ENCODE measurements around the gene ZNF445. TPM values are rescaled to one million over a fixed set of nuclear protein-coding genes. Genes with fewer than 3 reads are reported as not detected.

Gene ZNF445
- 10 to 100 TPM; 30.0 to 31.5 TPM for total RNA-seq
- polyA plus RNA-seq = 1 to 10 TPM in 1 of 2 donors, under 1 TPM in 1; 0.57 to 3.8 TPM

- Mint-ChIP-seq H3K36me3 (peaks cover 0 to 4% of the 10 kb centered on the region in 2 donors), H3K4me1 (peaks cover 17 to 50% (median 32%) of the 10 kb centered on the region in 4 donors), H3K27ac (peak within 1 kb of the TSS; percentile 79 to 96 (median 90)), H3K27me3 (no peaks in the 10 kb centered on the region), H3K4me3 (peak within 1 kb of the TSS; percentile 93 to 98 (median 94)), H3K9me3 (peaks cover 0 to 2% (median 0%) of the 10 kb centered on the region in 8 donors)
- Histone ChIP-seq H3K36me3 (ENCODE audit: insufficient read depth, low read length) (no peaks in the 10 kb centered on the region), H3K27me3 (ENCODE audit: insufficient read depth, low read length) (no peaks in the 10 kb centered on the region), H3K27ac (ENCODE audit: low read depth, low read length) (peak within 1 kb of the TSS; percentile 42), H3K9me3 (ENCODE audit: control insufficient read depth in 1 of 2, low read length in 2 of 2) (no peaks in the 10 kb centered on the region), H3K4me1 (ENCODE audit: insufficient read depth, low read length) (peaks cover 28% of the 10 kb centered on the region), H3K4me3 (ENCODE audit: low read length in 2 of 2) (peak within 1 kb of the TSS; percentile 44 to 68)
- intact Hi-C loops (cut with micrococcal nuclease) = loop anchor here (1.0 kb wide), 5 partner anchors 33 to 284 kb away; partner anchors contain the start of genes KIAA1143, KIF15, TCAIM and ZNF501
- ChIA-PET POLR2A (ENCODE audit: partially characterized antibody) (interaction anchor here (0.8 to 2.8 kb wide), 5 partner anchors 33 to 252 kb away, joined by 3 to 32 read pairs (median 7); partner anchors contain the start of genes TCAIM and ZNF501), CTCF (ENCODE audit: partially characterized antibody) (interaction anchor here (1.0 to 1.4 kb wide), 3 partner anchors 31 to 38 kb away, joined by 4 to 6 read pairs (median 4); no protein-coding TSS in a partner anchor)
- DNase-seq = peak; percentile 72 to 82 (median 81)
Measured at GRCh38 chr3:44477312-44478030, at the start of gene ZNF445. Gene ZNF445, minus strand, starts transcription at chr3:44477670. Its CDS starts 22,121 bp downstream, at chr3:44455549.

- Mint-ChIP-seq H3K9me3 (peaks cover 0 to 1% (median 0%) of the 10 kb centered on the region in 8 donors), H3K36me3 (no peaks in the 10 kb centered on the region), H3K4me1 (no peaks in the 10 kb centered on the region), H3K27ac (no peak overlapping the region), H3K4me3 (no peak overlapping the region), H3K27me3 (peaks cover 26 to 35% of the 10 kb centered on the region in 2 donors)
- no peaks in the 10 kb centered on the region for H3K4me1 ChIP-seq (ENCODE audit: insufficient read depth, low read length)
- H3K4me3 ChIP-seq (ENCODE audit: low read length in 2 of 2) = no peak overlapping the region
- H3K27me3 ChIP-seq (ENCODE audit: insufficient read depth, low read length) = no peaks in the 10 kb centered on the region
- ChIA-PET CTCF (ENCODE audit: partially characterized antibody) (no interaction called here), POLR2A (ENCODE audit: partially characterized antibody) (no interaction called here)
- H3K27ac ChIP-seq (ENCODE audit: low read depth, low read length) = no peak overlapping the region
- H3K36me3 ChIP-seq (ENCODE audit: insufficient read depth, low read length) = no peaks in the 10 kb centered on the region
- DNase-seq = no peak
- intact Hi-C loops (cut with micrococcal nuclease) = no loop called here
- no peaks in the 10 kb centered on the region for H3K9me3 ChIP-seq (ENCODE audit: control insufficient read depth in 1 of 2, low read length in 2 of 2)
Measured at GRCh38 chr3:44525060-44525459, 47.6 kb upstream of the ZNF445 start.

GRCh38 chr3:44522494-44522933, 45.0 kb upstream of the ZNF445 start:
- Histone ChIP-seq H3K9me3 (ENCODE audit: control insufficient read depth in 1 of 2, low read length in 2 of 2) (no peaks in the 10 kb centered on the region), H3K4me1 (ENCODE audit: insufficient read depth, low read length) (no peaks in the 10 kb centered on the region), H3K27ac (ENCODE audit: low read depth, low read length) (no peak overlapping the region), H3K36me3 (ENCODE audit: insufficient read depth, low read length) (no peaks in the 10 kb centered on the region), H3K27me3 (ENCODE audit: insufficient read depth, low read length) (no peaks in the 10 kb centered on the region), H3K4me3 (ENCODE audit: low read length in 2 of 2) (no peak overlapping the region)
- H3K9me3 Mint-ChIP-seq = peaks cover 0 to 1% (median 0%) of the 10 kb centered on the region in 8 donors
- intact Hi-C loops (cut with micrococcal nuclease) = no loop called here
- no peak for DNase-seq
- peaks cover 24 to 41% of the 10 kb centered on the region in 2 donors for H3K27me3 Mint-ChIP-seq
- POLR2A ChIA-PET (ENCODE audit: partially characterized antibody) = no interaction called here
- H3K36me3 Mint-ChIP-seq = no peaks in the 10 kb centered on the region
- peaks cover 0 to 4% (median under 1%) of the 10 kb centered on the region in 4 donors for H3K4me1 Mint-ChIP-seq
- no peak overlapping the region for H3K27ac Mint-ChIP-seq
- CTCF ChIA-PET (ENCODE audit: partially characterized antibody) = interaction anchor here (0.7 kb wide), 1 partner anchor 17 kb away, joined by 3 read pairs; no protein-coding TSS in a partner anchor
- no peak overlapping the region for H3K4me3 Mint-ChIP-seq

GRCh38 chr3:44521721-44522120, 44.3 kb upstream of the ZNF445 start:
- H3K9me3 Mint-ChIP-seq = peaks cover 0 to 1% (median 0%) of the 10 kb centered on the region in 8 donors
- H3K27ac Mint-ChIP-seq = no peak overlapping the region
- H3K4me3 Mint-ChIP-seq = no peak overlapping the region
- H3K36me3 ChIP-seq (ENCODE audit: insufficient read depth, low read length) = no peaks in the 10 kb centered on the region
- intact Hi-C loops (cut with micrococcal nuclease) = no loop called here
- peaks cover 22 to 40% of the 10 kb centered on the region in 2 donors for H3K27me3 Mint-ChIP-seq
- H3K4me3 ChIP-seq (ENCODE audit: low read length in 2 of 2) = no peak overlapping the region
- H3K4me1 Mint-ChIP-seq = peaks cover 0 to 4% (median under 1%) of the 10 kb centered on the region in 4 donors
- no peaks in the 10 kb centered on the region for H3K36me3 Mint-ChIP-seq
- ChIA-PET CTCF (ENCODE audit: partially characterized antibody) (interaction anchor here (0.7 kb wide), 1 partner anchor 29 kb away, joined by 3 read pairs; no protein-coding TSS in a partner anchor), POLR2A (ENCODE audit: partially characterized antibody) (no interaction called here)
- no peak for DNase-seq
- H3K9me3 ChIP-seq (ENCODE audit: control insufficient read depth in 1 of 2, low read length in 2 of 2) = no peaks in the 10 kb centered on the region
- H3K27ac ChIP-seq (ENCODE audit: low read depth, low read length) = no peak overlapping the region
- no peaks in the 10 kb centered on the region for H3K27me3 ChIP-seq (ENCODE audit: insufficient read depth, low read length)
- H3K4me1 ChIP-seq (ENCODE audit: insufficient read depth, low read length) = no peaks in the 10 kb centered on the region

- no peak overlapping the region for H3K4me3 ChIP-seq (ENCODE audit: low read length in 2 of 2)
- H3K9me3 ChIP-seq (ENCODE audit: control insufficient read depth in 1 of 2, low read length in 2 of 2) = no peaks in the 10 kb centered on the region
- intact Hi-C loops (cut with micrococcal nuclease) = no loop called here
- H3K27me3 ChIP-seq (ENCODE audit: insufficient read depth, low read length) = no peaks in the 10 kb centered on the region
- POLR2A ChIA-PET (ENCODE audit: partially characterized antibody) = interaction anchor here (1.6 to 1.7 kb wide), 2 partner anchors 8 to 180 kb away, joined by 4 read pairs; partner anchors contain the start of gene TCAIM
- H3K36me3 ChIP-seq (ENCODE audit: insufficient read depth, low read length) = no peaks in the 10 kb centered on the region
- no peak overlapping the region for H3K27ac Mint-ChIP-seq
- CTCF ChIA-PET (ENCODE audit: partially characterized antibody) = no interaction called here
- no peak overlapping the region for H3K27ac ChIP-seq (ENCODE audit: low read depth, low read length)
- H3K4me3 Mint-ChIP-seq = no peak overlapping the region
- H3K27me3 Mint-ChIP-seq = peaks cover 15 to 28% of the 10 kb centered on the region in 2 donors
- DNase-seq = no peak
- H3K9me3 Mint-ChIP-seq = peaks cover 0 to 1% (median 0%) of the 10 kb centered on the region in 8 donors
- no peaks in the 10 kb centered on the region for H3K4me1 ChIP-seq (ENCODE audit: insufficient read depth, low read length)
- H3K4me1 Mint-ChIP-seq = peaks cover 0 to 4% (median under 1%) of the 10 kb centered on the region in 4 donors
- no peaks in the 10 kb centered on the region for H3K36me3 Mint-ChIP-seq
Measured at GRCh38 chr3:44518782-44519156, 41.3 kb upstream of the ZNF445 start.

- Mint-ChIP-seq H3K36me3 (no peaks in the 10 kb centered on the region), H3K4me3 (no peak overlapping the region), H3K27ac (no peak overlapping the region), H3K9me3 (no peaks in the 10 kb centered on the region), H3K4me1 (peaks cover 6 to 10% (median 7%) of the 10 kb centered on the region in 4 donors), H3K27me3 (peaks cover 5 to 14% of the 10 kb centered on the region in 2 donors)
- H3K9me3 ChIP-seq (ENCODE audit: control insufficient read depth in 1 of 2, low read length in 2 of 2) = no peaks in the 10 kb centered on the region
- no peaks in the 10 kb centered on the region for H3K36me3 ChIP-seq (ENCODE audit: insufficient read depth, low read length)
- ChIA-PET CTCF (ENCODE audit: partially characterized antibody) (no interaction called here), POLR2A (ENCODE audit: partially characterized antibody) (no interaction called here)
- intact Hi-C loops (cut with micrococcal nuclease) = no loop called here
- no peaks in the 10 kb centered on the region for H3K27me3 ChIP-seq (ENCODE audit: insufficient read depth, low read length)
- DNase-seq = no peak
- peaks cover 6% of the 10 kb centered on the region for H3K4me1 ChIP-seq (ENCODE audit: insufficient read depth, low read length)
- H3K4me3 ChIP-seq (ENCODE audit: low read length in 2 of 2) = no peak overlapping the region
- no peak overlapping the region for H3K27ac ChIP-seq (ENCODE audit: low read depth, low read length)
Measured at GRCh38 chr3:44516230-44516629, 38.8 kb upstream of the ZNF445 start.

GRCh38 chr3:44513513-44513912, 36.0 kb upstream of the ZNF445 start:
- no peak for DNase-seq
- CTCF ChIA-PET (ENCODE audit: partially characterized antibody) = no interaction called here
- H3K4me1 Mint-ChIP-seq = peaks cover 16 to 32% (median 24%) of the 10 kb centered on the region in 4 donors
- no peak overlapping the region for H3K27ac Mint-ChIP-seq
- peaks cover 2 to 5% of the 10 kb centered on the region in 2 donors for H3K27me3 Mint-ChIP-seq
- POLR2A ChIA-PET (ENCODE audit: partially characterized antibody) = no interaction called here
- H3K27ac ChIP-seq (ENCODE audit: low read depth, low read length) = no peak overlapping the region
- no peak overlapping the region for H3K4me3 Mint-ChIP-seq
- no peaks in the 10 kb centered on the region for H3K27me3 ChIP-seq (ENCODE audit: insufficient read depth, low read length)
- no peaks in the 10 kb centered on the region for H3K36me3 ChIP-seq (ENCODE audit: insufficient read depth, low read length)
- intact Hi-C loops (cut with micrococcal nuclease) = loop anchor here (5.0 kb wide), 1 partner anchor 191 kb away; no protein-coding TSS in a partner anchor
- H3K9me3 ChIP-seq (ENCODE audit: control insufficient read depth in 1 of 2, low read length in 2 of 2) = no peaks in the 10 kb centered on the region
- no peaks in the 10 kb centered on the region for H3K9me3 Mint-ChIP-seq
- no peak overlapping the region for H3K4me3 ChIP-seq (ENCODE audit: low read length in 2 of 2)
- peaks cover 21% of the 10 kb centered on the region for H3K4me1 ChIP-seq (ENCODE audit: insufficient read depth, low read length)
- peaks cover 0 to 4% of the 10 kb centered on the region in 2 donors for H3K36me3 Mint-ChIP-seq

Data from CD4-positive, alpha-beta memory T cell (primary cell).